Endothelial cell of umbilical vein (primary cell): ENCODE measurements around the gene BCAS3. TPM values are rescaled to one million over a fixed set of nuclear protein-coding genes. Genes with fewer than 3 reads are reported as not detected.
"Not testable (repeated sequence)": the region's sequence is repeated elsewhere in the genome, so short reads cannot be mapped to it uniquely, and the experiment has no call there.

Experiments used
- BruUV-seq: library from RNA; stranded (reverse); fragments of 400-500 nt; replicated peaks from 2 replicates; lab custom pipeline; 2021; lab: Mats Ljungman, UMichigan
- CTCF ChIA-PET: fragments of 300-600, 350-600 bp; sonication (Branson Sonifier 250); formaldehyde crosslinking; loops from one replicate; lab custom pipeline; 2021; ENCODE audit warnings: antibody characterized with exemption, inconsistent platforms; lab: Charles Lee
- POLR2A ChIA-PET: fragments of 300-600, 350-600 bp; sonication (Branson Sonifier 250); formaldehyde crosslinking; loops from one replicate; lab custom pipeline; 2021; ENCODE audit warnings: antibody characterized with exemption, inconsistent platforms; lab: Charles Lee
- DNase-seq: peaks from one replicate; pipeline ENCODE4 v3.0.0-alpha.2; 2011; ENCODE audit warnings: low read depth, low spot score
- FAIRE-seq: peaks from 2 replicates; lab custom pipeline; 2011; peaks lifted over from hg19 to GRCh38; lab: Jason Lieb, UNC
- H2AFZ ChIP-seq: 2 replicates; pipeline ENCODE4 v1.6.0; 2012; ENCODE audit warnings: low read depth, low read length, control low read depth, inconsistent platforms
- H3K27ac ChIP-seq: 2 replicates; pipeline ENCODE4 v1.5.1; 2011; ENCODE audit warnings: low read depth, mild to moderate bottlenecking, control low read depth, low read length, moderate library complexity; ENCODE audit not compliant: insufficient read depth
- H3K27me3 ChIP-seq, 2 experiments: 2 replicates each; pipeline versions ENCODE4 v1.6.0 to v1.6.1; 2011; ENCODE audit warnings: low read length in 2 of 2, mixed read lengths in 1 of 2; ENCODE audit not compliant: control insufficient read depth in 2 of 2, insufficient read depth in 2 of 2
- H3K36me3 ChIP-seq, 2 experiments: 2 replicates in 1 of 2; 3 replicates in 1 of 2; pipeline ENCODE4 v1.5.1; 2011; ENCODE audit warnings: low read length in 2 of 2, mild to moderate bottlenecking in 1 of 2, moderate library complexity in 1 of 2; ENCODE audit not compliant: control insufficient read depth in 2 of 2, insufficient read depth in 2 of 2; ENCODE audit errors: extremely low read depth in 1 of 2
- H3K4me1 ChIP-seq: 3 replicates; pipeline ENCODE4 v1.5.1; 2011; ENCODE audit warnings: mild to moderate bottlenecking, low read length; ENCODE audit not compliant: control insufficient read depth, insufficient read depth; ENCODE audit errors: extremely low read depth
- H3K4me2 ChIP-seq: 2 replicates; pipeline ENCODE4 v1.6.1; 2011; ENCODE audit warnings: low read length, control low read depth, mixed read lengths; ENCODE audit not compliant: insufficient read depth
- H3K4me3 ChIP-seq, 3 experiments: fragments of 200-600 bp in 1 of 3; sonication (generic), shearing (Covaris generic) in 1 of 3; replicated peaks in 1 of 3; 2 replicates each; pipeline ENCODE4 v1.5.1; 2011 to 2016; ENCODE audit warnings: control low read depth in 3 of 3, low read length in 3 of 3, mild to moderate bottlenecking in 2 of 3, inconsistent platforms in 1 of 3, low read depth in 1 of 3, moderate library complexity in 1 of 3; ENCODE audit not compliant: insufficient read depth in 1 of 3
- H3K79me2 ChIP-seq: 2 replicates; pipeline ENCODE4 v1.6.0; 2012; ENCODE audit warnings: low read length, inconsistent platforms; ENCODE audit not compliant: control insufficient read depth, insufficient read depth
- H3K9ac ChIP-seq: replicated peaks from 2 replicates; pipeline ENCODE3; 2011; ENCODE audit warnings: low read length, control low read depth; ENCODE audit not compliant: insufficient read depth; ENCODE audit errors: extremely low read depth
- H3K9me1 ChIP-seq: replicated peaks from 3 replicates; pipeline ENCODE4 v1.6.0; 2011; ENCODE audit warnings: mild to moderate bottlenecking, low read length; ENCODE audit not compliant: control insufficient read depth, insufficient read depth; ENCODE audit errors: extremely low read depth
- H3K9me3 ChIP-seq: replicated peaks from 2 replicates; pipeline ENCODE4 v1.5.1; 2012; ENCODE audit warnings: low read length, inconsistent platforms; ENCODE audit not compliant: control insufficient read depth, insufficient read depth
- H4K20me1 ChIP-seq: replicated peaks from 2 replicates; pipeline ENCODE3; 2011; ENCODE audit warnings: mild to moderate bottlenecking, low read length; ENCODE audit not compliant: control insufficient read depth, insufficient read depth; ENCODE audit errors: extremely low read depth
- EZH2 ChIP-seq: IDR thresholded peaks from 2 replicates; pipeline ENCODE4 v1.6.1; 2012; ENCODE audit warnings: borderline replicate concordance, low read depth, mild to moderate bottlenecking, moderate library complexity, low read length, inconsistent platforms; ENCODE audit not compliant: severe bottlenecking
- FOS ChIP-seq: IDR thresholded peaks from 2 replicates; pipeline ENCODE4 v1.6.1; 2011; ENCODE audit warnings: mild to moderate bottlenecking, low read length, moderate library complexity, borderline replicate concordance; ENCODE audit not compliant: insufficient read depth
- GATA2 ChIP-seq: IDR thresholded peaks from 2 replicates; pipeline ENCODE4 v1.7.0; 2011; ENCODE audit warnings: low read depth, mild to moderate bottlenecking, moderate library complexity, mixed read lengths, low read length; ENCODE audit not compliant: insufficient read length, insufficient read depth
- JUN ChIP-seq: IDR thresholded peaks from 2 replicates; pipeline ENCODE4 v1.6.1; 2011; ENCODE audit warnings: borderline replicate concordance, low read depth; ENCODE audit not compliant: insufficient read length, insufficient read depth
- dilution Hi-C: fragments of 300-500 bp; cut with MboI; formaldehyde crosslinking; loops from one replicate; pipeline ENCODE4 v1.15.0; 2019; ENCODE audit warnings: low sequenced_read_pairs; ENCODE audit not compliant: extremely low pct_ligation_motif_present
- intact Hi-C: fragments of 100-400 bp; cut with micrococcal nuclease; formaldehyde crosslinking; loops from one replicate; pipeline ENCODE4 v1.10.0; 2022
- polyA plus RNA-seq, 4 experiments: library from polyadenylated mRNA; depleted of rRNA in 3 of 4; stranded (reverse) in 3 of 4; unstranded in 1 of 4; fragments of >200 nt; gene quantifications; 2 replicates each; pipeline versions ENCODE4 v1.2.1 to v1.2.3, GENCODE V29; 2011 to 2012; ENCODE audit warnings: missing spikeins in 1 of 4
- total RNA-seq: library from RNA; stranded (reverse); gene quantifications from 2 replicates; pipeline ENCODE4 v1.2.3, GENCODE V29; 2021
- TF ChIP-seq, protein P1 (sequence below): IDR thresholded peaks from 2 replicates; pipeline ENCODE4 v1.6.1; 2011; ENCODE audit not compliant: insufficient read depth, insufficient read length
- TF ChIP-seq, protein P2 (sequence below), 2 donors: IDR thresholded peaks; 1 replicate in 1 of 2; 2 replicates in 1 of 2; pipeline ENCODE4 v1.5.1; 2011; ENCODE audit warnings: low read length in 2 of 2, mild to moderate bottlenecking in 2 of 2, moderate library complexity in 2 of 2, control low read depth in 1 of 2, inconsistent platforms in 1 of 2, low read depth in 1 of 2; ENCODE audit not compliant: insufficient read depth in 1 of 2; ENCODE audit errors: extremely low read depth in 1 of 2

BCAS3 gene
- total and polyA plus RNA-seq, 2 donors (not counting 3 experiments of a cell fraction or from before 2014, with no cell fraction given): 8.2 to 16.0 TPM

- intact Hi-C loops (loop anchor here (10.0 kb wide), 1 partner anchor 249 kb away; no protein-coding TSS in a partner anchor), dilution Hi-C loops (no loop called here)
- Histone ChIP-seq H3K36me3 (no peaks in the 10 kb centered on the region), H3K79me2 (no peaks in the 10 kb centered on the region), H3K27me3 (peaks cover 1 to 6% of the 10 kb centered on the region in 2 experiments), H3K4me2 (no peak overlapping the region), H3K4me1 (no peaks in the 10 kb centered on the region), H2AFZ (no peak overlapping the region), H3K9me3 (no peaks in the 10 kb centered on the region), H3K9me1 (no peaks in the 10 kb centered on the region), H4K20me1 (no peaks in the 10 kb centered on the region), H3K27ac (no peak overlapping the region), H3K9ac (no peak overlapping the region), H3K4me3 (no peak overlapping the region)
- DNase-seq: no peak
- no peak for TF ChIP-seq FOS
- TF ChIP-seq EZH2: no peak
- TF ChIP-seq GATA2: no peak
- TF ChIP-seq JUN: no peak
- TF ChIP-seq, protein P1, sequence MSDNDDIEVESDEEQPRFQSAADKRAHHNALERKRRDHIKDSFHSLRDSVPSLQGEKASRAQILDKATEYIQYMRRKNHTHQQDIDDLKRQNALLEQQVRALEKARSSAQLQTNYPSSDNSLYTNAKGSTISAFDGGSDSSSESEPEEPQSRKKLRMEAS: no peak
- TF ChIP-seq, protein P2, sequence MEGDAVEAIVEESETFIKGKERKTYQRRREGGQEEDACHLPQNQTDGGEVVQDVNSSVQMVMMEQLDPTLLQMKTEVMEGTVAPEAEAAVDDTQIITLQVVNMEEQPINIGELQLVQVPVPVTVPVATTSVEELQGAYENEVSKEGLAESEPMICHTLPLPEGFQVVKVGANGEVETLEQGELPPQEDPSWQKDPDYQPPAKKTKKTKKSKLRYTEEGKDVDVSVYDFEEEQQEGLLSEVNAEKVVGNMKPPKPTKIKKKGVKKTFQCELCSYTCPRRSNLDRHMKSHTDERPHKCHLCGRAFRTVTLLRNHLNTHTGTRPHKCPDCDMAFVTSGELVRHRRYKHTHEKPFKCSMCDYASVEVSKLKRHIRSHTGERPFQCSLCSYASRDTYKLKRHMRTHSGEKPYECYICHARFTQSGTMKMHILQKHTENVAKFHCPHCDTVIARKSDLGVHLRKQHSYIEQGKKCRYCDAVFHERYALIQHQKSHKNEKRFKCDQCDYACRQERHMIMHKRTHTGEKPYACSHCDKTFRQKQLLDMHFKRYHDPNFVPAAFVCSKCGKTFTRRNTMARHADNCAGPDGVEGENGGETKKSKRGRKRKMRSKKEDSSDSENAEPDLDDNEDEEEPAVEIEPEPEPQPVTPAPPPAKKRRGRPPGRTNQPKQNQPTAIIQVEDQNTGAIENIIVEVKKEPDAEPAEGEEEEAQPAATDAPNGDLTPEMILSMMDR (IDR thresholded peaks at IDR 0.05; ENCODE audit: extremely low read depth in 1 of 2, insufficient read depth in 1 of 2, low read depth in 1 of 2, low read length in 2 of 2): no peak
- ChIA-PET POLR2A (no interaction called here), CTCF (no interaction called here)
- BruUV-seq: no TSS peak
- no peak for FAIRE-seq
Measured at GRCh38 chr17:61005358-61005757, 327.7 kb downstream of the BCAS3 start.

DNA sequence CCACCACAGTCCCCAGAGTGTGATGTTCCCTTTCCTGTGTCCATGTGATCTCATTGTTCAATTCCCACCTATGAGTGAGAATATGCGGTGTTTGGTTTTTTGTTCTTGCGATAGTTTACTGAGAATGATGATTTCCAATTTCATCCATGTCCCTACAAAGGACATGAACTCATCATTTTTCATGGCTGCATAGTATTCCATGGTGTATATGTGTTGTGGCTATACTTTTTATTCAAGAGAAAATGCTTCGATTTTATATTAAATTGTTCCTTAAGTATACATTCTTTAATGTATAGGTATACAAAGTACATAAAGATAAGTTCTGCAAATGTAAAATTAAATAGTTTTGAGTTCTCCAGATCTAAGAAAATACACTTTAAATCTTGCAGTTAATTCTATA, 328.3 kb downstream of the BCAS3 start:
- H3K27ac ChIP-seq, H3K9me3 ChIP-seq, H3K4me1 ChIP-seq, H2AFZ ChIP-seq, DNase-seq, H3K36me3 ChIP-seq, H3K4me2 ChIP-seq, CTCF ChIA-PET, H3K79me2 ChIP-seq, H3K9me1 ChIP-seq, POLR2A ChIA-PET, H3K9ac ChIP-seq, H3K4me3 ChIP-seq, H3K27me3 ChIP-seq, BruUV-seq, FAIRE-seq, dilution Hi-C loops, H4K20me1 ChIP-seq: not testable (repeated sequence)
- intact Hi-C loops: loop anchor here (10.0 kb wide), 1 partner anchor 249 kb away; no protein-coding TSS in a partner anchor
